ENCODE results near the gene MUC2.

- TF ChIP-seq CTCF (IDR thresholded peaks at IDR 0.05; ENCODE audit: low read depth, low read length) (no peak), POLR2A (IDR thresholded peaks at IDR 0.05; ENCODE audit: extremely low read depth, insufficient read length) (no peak), MYC (IDR thresholded peaks at IDR 0.05; ENCODE audit: low read depth, low read length) (no peak)
- TF ChIP-seq, protein P1, sequence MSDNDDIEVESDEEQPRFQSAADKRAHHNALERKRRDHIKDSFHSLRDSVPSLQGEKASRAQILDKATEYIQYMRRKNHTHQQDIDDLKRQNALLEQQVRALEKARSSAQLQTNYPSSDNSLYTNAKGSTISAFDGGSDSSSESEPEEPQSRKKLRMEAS (IDR thresholded peaks at IDR 0.05; ENCODE audit: low read depth, low read length), result no peak
Measured at GRCh38 chr11:1067812-1068496, 6.7 kb upstream of the MUC2 start.
